ENCODE measurements around the gene ARHGEF16.

Gene ARHGEF16

DNA sequence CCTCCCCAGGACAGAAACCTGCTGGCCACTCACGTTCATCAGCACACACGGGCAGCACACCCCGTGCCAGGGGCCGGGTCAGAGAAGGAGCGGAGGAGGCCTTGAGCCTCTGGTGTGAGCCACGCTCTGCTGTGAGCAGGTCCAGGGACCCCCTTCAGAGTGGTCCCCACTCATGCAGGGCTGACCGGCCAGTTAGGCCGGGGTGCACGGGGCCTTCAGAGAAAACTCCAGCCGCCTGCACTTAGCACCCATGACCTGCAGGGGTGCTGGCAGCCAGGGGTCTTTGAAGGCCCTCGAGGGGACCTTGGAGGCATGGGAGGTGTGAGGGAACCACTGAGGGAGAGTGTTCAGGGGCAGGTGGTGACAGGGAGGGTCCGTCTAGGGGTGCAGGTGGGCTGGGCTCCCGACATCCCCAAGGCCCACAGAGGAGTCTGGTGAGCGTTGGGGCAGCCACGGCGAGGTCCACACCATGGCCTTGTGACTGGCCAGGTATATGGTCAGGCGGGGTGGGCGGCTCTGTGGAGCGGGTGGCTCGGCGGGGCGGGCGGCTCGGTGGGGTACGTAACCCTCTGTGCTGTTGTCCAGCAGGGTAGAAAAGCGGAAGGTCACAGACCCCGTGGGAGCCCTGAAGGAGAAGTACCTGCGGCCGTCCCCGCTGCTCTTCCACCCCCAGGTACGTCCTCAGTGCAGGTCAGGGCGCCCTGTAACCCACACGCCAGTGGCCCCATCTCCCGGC, 40.3 kb upstream of the ARHGEF16 start:
- no peaks in the 10 kb centered on the region for H3K36me3 ChIP-seq (ENCODE audit: insufficient read depth, low read length)
- H3K4me3 ChIP-seq (ENCODE audit: low read length), result no peak overlapping the region
- WGBS, result 94% methylated on average over 34 of the region's 34 CpGs
- H3K9me3 ChIP-seq (ENCODE audit: insufficient read depth, low read depth, low read length), result peaks cover 14% of the 10 kb centered on the region; the same call in 1 of the 2 replicates
- no peaks in the 10 kb centered on the region for H3K27me3 ChIP-seq (ENCODE audit: insufficient read depth, low read length)
- no peaks in the 10 kb centered on the region for H3K4me1 ChIP-seq (ENCODE audit: insufficient read depth, low read length)
- H3K27ac ChIP-seq (ENCODE audit: low read depth, low read length), result no peak overlapping the region
- H3K9ac ChIP-seq (ENCODE audit: low read depth, low read length), result no peak overlapping the region

GRCh38 chr1:3415260-3416090, 39.0 kb upstream of the ARHGEF16 start:
- Histone ChIP-seq H3K27me3 (ENCODE audit: insufficient read depth, low read length) (no peaks in the 10 kb centered on the region), H3K4me1 (ENCODE audit: insufficient read depth, low read length) (no peaks in the 10 kb centered on the region), H3K9ac (ENCODE audit: low read depth, low read length) (no peak overlapping the region), H3K9me3 (ENCODE audit: insufficient read depth, low read depth, low read length) (peaks cover 14% of the 10 kb centered on the region; the same call in 1 of the 2 replicates), H3K4me3 (ENCODE audit: low read length) (no peak overlapping the region), H3K27ac (ENCODE audit: low read depth, low read length) (no peak overlapping the region), H3K36me3 (ENCODE audit: insufficient read depth, low read length) (no peaks in the 10 kb centered on the region)
- 83% methylated on average over 39 of the region's 39 CpGs for WGBS

DNA sequence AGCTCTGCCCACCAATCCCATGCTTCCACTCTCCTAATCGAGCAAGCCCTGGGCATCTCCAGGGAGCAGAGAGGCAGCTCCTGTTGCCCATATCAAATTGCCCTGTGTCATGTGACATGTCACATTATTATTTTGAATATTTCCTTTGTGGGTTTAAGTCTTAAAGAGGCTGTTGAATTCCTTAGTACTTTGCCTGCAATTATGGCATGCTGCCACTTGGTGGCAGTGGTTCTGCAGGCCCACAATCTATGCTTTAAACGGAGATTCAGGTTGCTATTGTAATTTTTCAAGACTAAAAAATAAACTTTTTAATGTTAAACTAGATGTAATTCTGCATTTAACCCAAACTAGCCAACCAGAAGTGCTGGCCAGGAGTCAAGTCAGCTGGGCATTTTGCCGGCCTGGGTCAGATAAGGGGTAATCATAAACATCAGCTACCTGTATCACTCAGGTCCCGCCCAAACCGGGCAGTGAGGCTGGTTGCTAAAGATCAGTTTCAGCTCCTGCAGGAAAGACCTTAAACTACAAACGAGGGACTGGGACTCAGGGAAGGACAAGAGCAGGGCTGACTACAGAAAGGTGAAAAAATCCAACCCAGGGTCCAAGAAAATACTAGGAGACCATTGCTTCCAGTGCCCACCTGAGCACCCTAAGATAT, 37.3 kb upstream of the ARHGEF16 start:
- 89% methylated on average over 5 of the region's 6 CpGs for WGBS
- Histone ChIP-seq H3K27me3 (ENCODE audit: insufficient read depth, low read length) (no peaks in the 10 kb centered on the region), H3K9me3 (ENCODE audit: insufficient read depth, low read depth, low read length) (peaks cover 14% of the 10 kb centered on the region; the same call in 1 of the 2 replicates)

DNA sequence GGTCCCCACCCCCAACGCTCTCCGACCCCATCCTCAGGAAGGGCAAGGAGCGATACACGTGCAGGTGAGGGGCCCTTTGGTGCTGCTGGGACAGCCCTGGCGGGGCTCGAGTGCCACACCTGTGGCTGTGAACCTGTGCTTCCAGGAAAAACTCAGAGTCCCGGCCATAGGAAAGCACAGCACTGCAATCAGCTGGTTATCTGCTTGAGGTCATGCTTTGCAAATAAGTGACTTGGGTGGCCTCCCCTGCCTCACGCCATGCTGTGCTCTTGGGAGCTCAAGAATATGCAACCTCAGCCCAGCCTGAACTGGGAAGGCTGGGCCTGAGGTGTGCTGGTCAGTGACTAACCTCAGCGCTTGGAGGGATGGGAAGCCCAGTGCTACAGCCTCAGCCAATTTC, 36.5 kb upstream of the ARHGEF16 start:
- WGBS, result 83% methylated on average over 9 of the region's 9 CpGs
- peaks cover 14% of the 10 kb centered on the region; the same call in 1 of the 2 replicates for H3K9me3 ChIP-seq (ENCODE audit: insufficient read depth, low read depth, low read length)
- H3K27ac ChIP-seq (ENCODE audit: low read depth, low read length), result no peak overlapping the region
- no peak overlapping the region for H3K9ac ChIP-seq (ENCODE audit: low read depth, low read length)
- no peak overlapping the region for H3K4me3 ChIP-seq (ENCODE audit: low read length)
- H3K36me3 ChIP-seq (ENCODE audit: insufficient read depth, low read length), result no peaks in the 10 kb centered on the region
- H3K27me3 ChIP-seq (ENCODE audit: insufficient read depth, low read length), result no peaks in the 10 kb centered on the region
- H3K4me1 ChIP-seq (ENCODE audit: insufficient read depth, low read length), result no peaks in the 10 kb centered on the region

More for the DNA sequence above, 37.3 kb upstream of the ARHGEF16 start:
- no peaks in the 10 kb centered on the region for H3K36me3 ChIP-seq (ENCODE audit: insufficient read depth, low read length)
- no peak overlapping the region for H3K4me3 ChIP-seq (ENCODE audit: low read length)
- H3K4me1 ChIP-seq (ENCODE audit: insufficient read depth, low read length), result no peaks in the 10 kb centered on the region
- H3K27ac ChIP-seq (ENCODE audit: low read depth, low read length), result no peak overlapping the region
- no peak overlapping the region for H3K9ac ChIP-seq (ENCODE audit: low read depth, low read length)

GRCh38 chr1:3418600-3418999, 35.9 kb upstream of the ARHGEF16 start:
- Histone ChIP-seq H3K36me3 (ENCODE audit: insufficient read depth, low read length) (no peaks in the 10 kb centered on the region), H3K4me3 (ENCODE audit: low read length) (no peak overlapping the region), H3K9ac (ENCODE audit: low read depth, low read length) (no peak overlapping the region), H3K4me1 (ENCODE audit: insufficient read depth, low read length) (no peaks in the 10 kb centered on the region), H3K27me3 (ENCODE audit: insufficient read depth, low read length) (no peaks in the 10 kb centered on the region), H3K9me3 (ENCODE audit: insufficient read depth, low read depth, low read length) (peaks cover 14% of the 10 kb centered on the region; the same call in 1 of the 2 replicates), H3K27ac (ENCODE audit: low read depth, low read length) (no peak overlapping the region)
- WGBS, result 89% methylated on average over 8 of the region's 8 CpGs

- Histone ChIP-seq H3K9me3 (ENCODE audit: insufficient read depth, low read depth, low read length) (peaks cover 14% of the 10 kb centered on the region; the same call in 1 of the 2 replicates), H3K27me3 (ENCODE audit: insufficient read depth, low read length) (no peaks in the 10 kb centered on the region), H3K4me3 (ENCODE audit: low read length) (no peak overlapping the region), H3K9ac (ENCODE audit: low read depth, low read length) (no peak overlapping the region), H3K4me1 (ENCODE audit: insufficient read depth, low read length) (no peaks in the 10 kb centered on the region), H3K27ac (ENCODE audit: low read depth, low read length) (no peak overlapping the region), H3K36me3 (ENCODE audit: insufficient read depth, low read length) (no peaks in the 10 kb centered on the region)
- 90% methylated on average over 15 of the region's 15 CpGs for WGBS
Observed at GRCh38 chr1:3419415-3420204, 34.9 kb upstream of the ARHGEF16 start.

DNA sequence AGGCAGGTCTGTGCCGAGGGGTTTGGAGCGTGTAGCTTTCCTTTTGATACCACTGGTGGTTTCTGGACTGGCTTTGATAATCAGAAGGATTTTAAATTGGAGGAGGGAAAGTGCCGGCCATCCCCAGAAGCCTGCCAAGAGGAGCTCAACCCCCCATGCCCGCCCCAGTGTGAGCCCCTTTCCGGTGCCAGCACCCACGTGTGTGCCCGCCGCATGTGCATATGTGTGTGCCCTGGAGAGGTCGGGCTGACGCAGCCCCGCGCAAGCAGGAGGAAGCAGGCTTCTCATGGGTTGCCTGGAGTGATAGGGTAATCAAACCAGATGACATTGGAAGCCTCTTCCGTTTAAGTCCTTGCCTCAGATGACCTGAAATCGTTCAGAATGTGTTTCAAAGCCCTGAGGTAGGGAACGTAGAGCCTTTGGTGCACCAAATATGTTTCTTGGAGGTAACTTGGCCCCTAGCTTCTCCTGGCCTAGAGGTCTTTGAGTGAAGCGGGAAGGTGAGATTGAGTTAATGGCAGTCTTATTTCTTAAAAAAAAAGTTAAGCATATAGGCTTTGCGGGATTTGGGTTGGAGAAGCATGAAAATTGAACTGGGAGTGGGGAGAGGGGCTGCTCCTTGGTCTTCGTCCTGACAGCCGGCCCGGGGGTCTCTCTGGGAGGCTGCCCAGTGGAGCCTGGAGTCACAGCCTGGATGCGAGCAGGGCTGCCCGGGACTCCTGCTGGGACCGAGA, 34.1 kb upstream of the ARHGEF16 start:
- H3K27me3 ChIP-seq (ENCODE audit: insufficient read depth, low read length), result no peaks in the 10 kb centered on the region
- H3K4me1 ChIP-seq (ENCODE audit: insufficient read depth, low read length), result no peaks in the 10 kb centered on the region
- no peak overlapping the region for H3K27ac ChIP-seq (ENCODE audit: low read depth, low read length)
- no peaks in the 10 kb centered on the region for H3K36me3 ChIP-seq (ENCODE audit: insufficient read depth, low read length)
- 92% methylated on average over 23 of the region's 23 CpGs for WGBS
- H3K4me3 ChIP-seq (ENCODE audit: low read length), result no peak overlapping the region
- H3K9ac ChIP-seq (ENCODE audit: low read depth, low read length), result no peak overlapping the region
- peaks cover 14% of the 10 kb centered on the region; the same call in 1 of the 2 replicates for H3K9me3 ChIP-seq (ENCODE audit: insufficient read depth, low read depth, low read length)

- Histone ChIP-seq H3K4me3 (ENCODE audit: low read length) (no peak overlapping the region), H3K27ac (ENCODE audit: low read depth, low read length) (no peak overlapping the region), H3K9ac (ENCODE audit: low read depth, low read length) (no peak overlapping the region), H3K9me3 (ENCODE audit: insufficient read depth, low read depth, low read length) (no peaks in the 10 kb centered on the region), H3K36me3 (ENCODE audit: insufficient read depth, low read length) (no peaks in the 10 kb centered on the region), H3K4me1 (ENCODE audit: insufficient read depth, low read length) (no peaks in the 10 kb centered on the region), H3K27me3 (ENCODE audit: insufficient read depth, low read length) (no peaks in the 10 kb centered on the region)
- WGBS, result 95% methylated on average over 14 of the region's 14 CpGs
Observed at GRCh38 chr1:3422638-3423037, 31.8 kb upstream of the ARHGEF16 start.

- no peak overlapping the region for H3K4me3 ChIP-seq (ENCODE audit: low read length)
- H3K9ac ChIP-seq (ENCODE audit: low read depth, low read length), result no peak overlapping the region
- H3K9me3 ChIP-seq (ENCODE audit: insufficient read depth, low read depth, low read length), result no peaks in the 10 kb centered on the region
- H3K27ac ChIP-seq (ENCODE audit: low read depth, low read length), result no peak overlapping the region
- no peaks in the 10 kb centered on the region for H3K27me3 ChIP-seq (ENCODE audit: insufficient read depth, low read length)
- H3K4me1 ChIP-seq (ENCODE audit: insufficient read depth, low read length), result no peaks in the 10 kb centered on the region
- no peaks in the 10 kb centered on the region for H3K36me3 ChIP-seq (ENCODE audit: insufficient read depth, low read length)
- WGBS, result 91% methylated on average over 23 of the region's 23 CpGs
Observed at GRCh38 chr1:3423245-3423829, 31.1 kb upstream of the ARHGEF16 start.

All from HUES64 (cell line).